OCI-LY1 (cell line): Measurements from ENCODE around the gene GLIS1.

Source experiments
- H2AFZ ChIP-seq: fragments of 200-600 bp; sonication (generic), shearing (Covaris generic); 2 replicates; pipeline ENCODE4 v1.6.0; 2014; ENCODE audit warnings: antibody characterized with exemption, mild to moderate bottlenecking, low read length
- H3F3A ChIP-seq: fragments of 200-600 bp; sonication (generic), shearing (Covaris generic); 2 replicates; pipeline ENCODE4 v1.6.0; 2014; ENCODE audit warnings: mild to moderate bottlenecking, antibody characterized with exemption, low read length, moderate library complexity; ENCODE audit not compliant: insufficient read depth
- H3K27ac ChIP-seq: fragments of 200-600 bp; sonication (generic); 2 replicates; pipeline ENCODE4 v1.5.1; 2014; ENCODE audit warnings: low read length, mixed run types, mild to moderate bottlenecking, low read depth; ENCODE audit not compliant: poor library complexity, severe bottlenecking
- H3K27me3 ChIP-seq: fragments of 200-600 bp; sonication (generic); 2 replicates; pipeline ENCODE4 v1.6.0; 2014; ENCODE audit warnings: antibody characterized with exemption, mild to moderate bottlenecking, low read length, moderate library complexity; ENCODE audit not compliant: insufficient read depth
- H3K36me3 ChIP-seq: fragments of 200-600 bp; sonication (generic); 2 replicates; pipeline ENCODE4 v1.6.1; 2014; ENCODE audit warnings: mild to moderate bottlenecking, antibody characterized with exemption, low read length, moderate library complexity, mixed read lengths; ENCODE audit not compliant: insufficient read depth
- H3K4me1 ChIP-seq: fragments of 200-600 bp; sonication (generic); 2 replicates; pipeline ENCODE4 v1.5.1; 2014; ENCODE audit warnings: mild to moderate bottlenecking, low read length, moderate library complexity; ENCODE audit not compliant: insufficient read depth, severe bottlenecking
- H3K4me2 ChIP-seq: fragments of 200-600 bp; sonication (generic), shearing (Covaris generic); 2 replicates; pipeline ENCODE4 v1.6.1; 2014; ENCODE audit warnings: low read length
- H3K4me3 ChIP-seq: fragments of 200-600 bp; sonication (generic); 2 replicates; pipeline ENCODE4 v1.5.1; 2014; ENCODE audit warnings: low read length, low read depth, mild to moderate bottlenecking, mixed read lengths; ENCODE audit not compliant: poor library complexity, severe bottlenecking
- H3K79me2 ChIP-seq: fragments of 200-600 bp; shearing (Covaris generic); 2 replicates; pipeline ENCODE4 v1.6.1; 2016; ENCODE audit warnings: mixed run types, low read length, mixed read lengths; ENCODE audit not compliant: insufficient read depth
- H3K9ac ChIP-seq: fragments of 200-600 bp; sonication (generic), shearing (Covaris generic); 2 replicates; pipeline ENCODE4 v1.6.1; 2014; ENCODE audit warnings: mild to moderate bottlenecking, low read length, mixed read lengths
- H3K9me2 ChIP-seq: fragments of 200-600 bp; sonication (generic), shearing (Covaris generic); 2 replicates; pipeline ENCODE4 v1.6.1; 2014; ENCODE audit warnings: low read depth, mild to moderate bottlenecking, low read length, mixed read lengths
- H3K9me3 ChIP-seq: fragments of 200-600 bp; shearing (Covaris generic); 2 replicates; pipeline ENCODE4 v1.6.1; 2014; ENCODE audit warnings: low read length, mixed read lengths
- H4K20me1 ChIP-seq: fragments of 200-600 bp; sonication (generic), shearing (Covaris generic); 2 replicates; pipeline ENCODE4 v1.6.0; 2016; ENCODE audit warnings: mild to moderate bottlenecking, low read length; ENCODE audit not compliant: insufficient read depth
- CTCF ChIP-seq: fragments of 200-600 bp; sonication (generic), shearing (Covaris generic); IDR thresholded peaks from 2 replicates; pipeline ENCODE4 v1.5.1; 2017; ENCODE audit warnings: mild to moderate bottlenecking, antibody characterized with exemption, low read length, moderate library complexity, mixed read lengths
- EZH2 ChIP-seq: fragments of 200-600 bp; sonication (generic), shearing (Covaris generic); IDR thresholded peaks from 2 replicates; pipeline ENCODE4 v1.8.0; 2017; ENCODE audit warnings: borderline replicate concordance, mixed run types, mild to moderate bottlenecking, antibody characterized with exemption, low read length, moderate library complexity, mixed read lengths

The GLIS1 gene

GRCh38 chr1:53696051-53696450, 42.9 kb downstream of the GLIS1 start:
- H3K36me3 ChIP-seq = no peaks in the 10 kb centered on the region
- no peak overlapping the region for H3K4me2 ChIP-seq
- H3K27me3 ChIP-seq = peaks cover 4% of the 10 kb centered on the region; the same call in 1 of the 2 replicates
- no peaks in the 10 kb centered on the region for H3F3A ChIP-seq
- no peaks in the 10 kb centered on the region for H3K9me2 ChIP-seq
- no peak overlapping the region for H2AFZ ChIP-seq
- no peaks in the 10 kb centered on the region for H3K9me3 ChIP-seq
- H3K9ac ChIP-seq = no peak overlapping the region
- H3K4me3 ChIP-seq = no peak overlapping the region
- TF ChIP-seq CTCF = no peak
- TF ChIP-seq EZH2 = no peak
- H3K4me1 ChIP-seq = no peaks in the 10 kb centered on the region
- H3K79me2 ChIP-seq = no peaks in the 10 kb centered on the region
- no peak overlapping the region for H3K27ac ChIP-seq
- H4K20me1 ChIP-seq = no peaks in the 10 kb centered on the region

- Histone ChIP-seq H3K4me1 (no peaks in the 10 kb centered on the region), H3K9me2 (no peaks in the 10 kb centered on the region)
Measured at GRCh38 chr1:53695116-53695515, 43.8 kb downstream of the GLIS1 start.

GRCh38 chr1:53694718-53695091, 44.3 kb downstream of the GLIS1 start:
- Histone ChIP-seq H3K4me3 (no peak overlapping the region), H4K20me1 (no peaks in the 10 kb centered on the region), H3K36me3 (no peaks in the 10 kb centered on the region), H3K9me3 (no peaks in the 10 kb centered on the region), H2AFZ (no peak overlapping the region), H3K9me2 (no peaks in the 10 kb centered on the region), H3F3A (no peaks in the 10 kb centered on the region), H3K4me2 (no peak overlapping the region), H3K9ac (no peak overlapping the region), H3K79me2 (no peaks in the 10 kb centered on the region), H3K27ac (no peak overlapping the region), H3K27me3 (0 out of 2 replicates have a peak, but pooled peaks cover 4% of the 10 kb centered on the region), H3K4me1 (no peaks in the 10 kb centered on the region)
- no peak for TF ChIP-seq CTCF
- no peak for TF ChIP-seq EZH2

More at GRCh38 chr1:53695116-53695515, 43.8 kb downstream of the GLIS1 start:
- H3K27ac ChIP-seq = no peak overlapping the region
- H3K79me2 ChIP-seq = no peaks in the 10 kb centered on the region
- no peaks in the 10 kb centered on the region for H4K20me1 ChIP-seq
- no peak for TF ChIP-seq CTCF
- no peak for TF ChIP-seq EZH2
- H3K9ac ChIP-seq = no peak overlapping the region
- H3F3A ChIP-seq = no peaks in the 10 kb centered on the region
- H2AFZ ChIP-seq = no peak overlapping the region
- H3K4me2 ChIP-seq = no peak overlapping the region
- no peaks in the 10 kb centered on the region for H3K9me3 ChIP-seq
- 0 out of 2 replicates have a peak, but pooled peaks cover 4% of the 10 kb centered on the region for H3K27me3 ChIP-seq
- H3K4me3 ChIP-seq = no peak overlapping the region
- no peaks in the 10 kb centered on the region for H3K36me3 ChIP-seq
